NCI-H510A (cell line): ENCODE data around the gene SV2C.
"Not testable (repeated sequence)": the region's sequence is repeated elsewhere in the genome, so short reads cannot be mapped to it uniquely, and the experiment has no call there.

Experiments
- DNase-seq: peaks from one replicate; lab custom pipeline; 2025; lab: John Stamatoyannopoulos, UW

Gene SV2C

GRCh38 chr5:76199336-76200318, 116.4 kb downstream of the SV2C start:
- DNase-seq, result no peak

DNA sequence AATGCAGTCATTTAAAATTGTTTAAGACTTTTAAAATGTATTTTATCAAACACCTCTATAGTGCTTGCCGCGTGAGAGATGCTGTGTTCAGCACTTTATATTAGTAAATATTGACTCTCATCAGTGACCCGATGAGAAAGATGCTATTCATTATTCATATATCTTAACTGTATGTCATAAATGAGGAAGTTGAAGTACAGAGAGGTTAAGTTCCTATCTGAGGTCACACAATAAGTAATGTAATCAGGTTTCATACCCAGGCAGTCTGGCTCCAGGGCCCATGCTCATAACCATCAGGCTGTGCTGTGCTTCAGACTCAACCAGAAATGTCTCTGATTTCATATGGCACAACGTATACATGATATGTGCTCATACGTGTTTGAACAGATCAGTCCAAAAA, 119.0 kb downstream of the SV2C start:
- DNase-seq, result no peak

GRCh38 chr5:76204191-76204590, 121.0 kb downstream of the SV2C start:
- no peak for DNase-seq

GRCh38 chr5:76204713-76205112, 121.5 kb downstream of the SV2C start:
- no peak for DNase-seq

- no peak for DNase-seq
Measured at GRCh38 chr5:76207120-76207519, 123.9 kb downstream of the SV2C start.

GRCh38 chr5:76209297-76209696, 126.1 kb downstream of the SV2C start:
- DNase-seq, result no peak

GRCh38 chr5:76210946-76211345, 127.8 kb downstream of the SV2C start:
- no peak for DNase-seq

GRCh38 chr5:76213858-76214257, 130.7 kb downstream of the SV2C start:
- no peak for DNase-seq

- no peak for DNase-seq
Measured at GRCh38 chr5:76216748-76217147, 133.6 kb downstream of the SV2C start.

DNA sequence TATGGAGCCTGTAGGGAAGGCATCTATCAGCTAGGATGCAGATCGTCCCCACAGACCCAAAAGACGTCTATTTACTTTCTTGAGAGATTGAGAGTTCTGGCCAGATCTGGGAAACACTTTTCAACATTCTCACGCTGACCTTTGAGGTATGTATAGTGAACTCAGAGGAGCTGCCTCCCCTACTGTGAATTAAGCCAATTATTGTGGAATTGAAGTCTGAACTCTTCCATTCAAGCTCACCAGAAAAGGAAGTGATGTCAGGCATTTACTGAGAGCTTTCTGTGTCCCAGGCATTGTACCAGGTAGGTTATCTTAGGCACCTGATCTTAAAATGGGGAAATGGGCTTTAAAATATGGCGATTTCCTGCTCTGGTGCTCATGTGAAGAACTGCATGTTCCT, 136.5 kb downstream of the SV2C start:
- DNase-seq, result no peak

DNA sequence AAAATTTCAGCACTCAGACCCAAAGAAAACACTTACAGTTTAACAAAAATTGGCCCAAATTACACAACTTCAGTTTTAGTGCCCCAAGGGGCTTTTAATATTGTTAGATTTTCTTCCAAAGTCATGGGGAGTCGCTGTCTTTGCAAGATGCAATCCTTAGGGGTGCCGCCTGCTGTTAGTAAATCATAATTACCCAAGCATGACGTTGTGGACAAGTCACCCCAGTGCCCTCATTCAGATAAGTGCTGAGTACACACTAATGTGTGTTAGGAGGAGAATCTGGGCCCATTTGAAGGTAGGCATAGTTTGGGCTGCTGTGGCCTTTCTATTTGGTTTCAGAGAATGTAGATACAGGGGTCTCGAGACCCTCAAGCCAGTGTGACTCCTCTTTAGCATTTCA, 138.1 kb downstream of the SV2C start:
- no peak for DNase-seq

DNA sequence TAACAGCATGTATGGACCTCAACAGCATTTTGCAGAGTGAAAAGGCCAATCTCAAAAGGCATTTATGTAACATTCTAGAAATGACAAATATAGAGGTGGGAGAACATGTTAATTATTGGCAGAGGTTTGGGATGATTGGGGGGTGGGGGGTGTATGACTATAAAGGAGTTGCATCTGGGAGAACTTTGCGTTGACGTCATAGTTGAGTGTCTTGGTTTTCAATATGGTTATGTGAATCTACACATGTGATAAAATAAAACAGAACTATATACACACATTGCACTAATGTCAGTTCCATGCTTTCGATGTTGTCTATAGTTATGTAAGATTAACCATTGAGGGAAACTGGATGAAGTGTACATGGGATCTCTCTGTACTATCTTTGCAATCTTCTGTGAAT, 139.1 kb downstream of the SV2C start:
- DNase-seq, result no peak

- DNase-seq, result no peak
Measured at GRCh38 chr5:76223696-76224095, 140.5 kb downstream of the SV2C start.

- no peak for DNase-seq
Measured at GRCh38 chr5:76224898-76225297, 141.7 kb downstream of the SV2C start.

DNA sequence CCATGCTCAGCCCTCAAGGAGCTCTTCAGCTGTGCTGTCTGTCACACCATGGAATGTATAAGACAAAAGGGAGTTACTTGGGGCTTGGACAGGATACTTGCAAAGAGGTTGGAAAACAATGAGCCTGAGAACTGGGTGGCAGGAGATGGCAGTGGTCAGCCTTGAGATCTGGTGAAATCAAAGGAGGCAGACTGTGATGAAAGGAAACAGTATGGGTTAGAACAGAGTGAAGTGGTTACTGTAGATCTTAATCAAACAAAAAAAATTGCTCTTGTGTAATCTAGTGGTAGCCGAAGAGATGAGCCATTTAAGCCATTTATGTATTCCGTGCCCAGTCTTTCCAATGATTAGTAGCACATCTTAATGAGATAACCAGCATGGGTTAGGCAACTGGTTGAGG, 142.2 kb downstream of the SV2C start:
- no peak for DNase-seq

GRCh38 chr5:76229900-76230299, 146.7 kb downstream of the SV2C start:
- no peak for DNase-seq

GRCh38 chr5:76230711-76231285, 147.6 kb downstream of the SV2C start:
- no peak for DNase-seq

GRCh38 chr5:76234665-76235064, 151.5 kb downstream of the SV2C start:
- DNase-seq, result no peak

- DNase-seq, result no peak
Measured at GRCh38 chr5:76236684-76237083, 153.5 kb downstream of the SV2C start.

DNA sequence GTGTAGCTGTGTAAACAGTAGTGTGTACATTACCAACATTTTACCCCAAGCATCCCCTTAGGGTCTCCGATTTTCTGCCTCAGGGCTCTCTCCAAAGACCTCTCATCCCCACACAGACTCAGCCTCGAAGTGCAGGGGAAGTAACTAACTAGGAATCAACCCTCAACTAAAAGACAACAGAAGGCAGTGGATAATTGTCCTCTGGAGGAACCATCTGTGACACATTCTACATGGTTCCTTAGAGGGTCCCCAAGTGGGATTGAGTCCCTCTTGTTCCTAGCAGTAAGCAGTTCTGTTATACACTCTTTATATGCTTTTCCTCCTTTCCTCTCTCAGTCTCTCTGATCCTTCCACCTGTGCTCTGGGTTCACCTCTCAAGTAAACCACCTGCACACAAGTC, 157.2 kb downstream of the SV2C start:
- DNase-seq, result no peak

GRCh38 chr5:76242155-76242554, 159.0 kb downstream of the SV2C start:
- not testable (repeated sequence) for DNase-seq

DNA sequence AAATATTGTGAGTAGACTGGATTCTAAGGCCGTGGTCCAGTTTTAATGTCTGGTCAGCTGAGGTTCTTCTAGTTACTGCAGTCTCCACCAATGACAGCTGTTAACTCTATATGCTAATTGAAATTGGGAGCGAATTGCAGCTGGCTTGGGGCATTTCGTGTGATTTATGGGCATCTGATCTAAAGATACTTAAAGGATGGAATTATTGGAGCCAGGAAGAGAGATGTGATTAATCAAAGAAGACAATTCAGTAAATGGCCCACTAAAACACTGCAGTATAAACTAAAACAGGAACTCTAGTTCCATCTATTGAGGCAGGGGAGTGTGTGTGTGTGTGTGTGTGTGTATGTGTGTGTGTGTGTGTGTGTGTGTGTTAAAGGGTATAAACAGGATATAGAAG, 162.4 kb downstream of the SV2C start:
- DNase-seq, result no peak

DNA sequence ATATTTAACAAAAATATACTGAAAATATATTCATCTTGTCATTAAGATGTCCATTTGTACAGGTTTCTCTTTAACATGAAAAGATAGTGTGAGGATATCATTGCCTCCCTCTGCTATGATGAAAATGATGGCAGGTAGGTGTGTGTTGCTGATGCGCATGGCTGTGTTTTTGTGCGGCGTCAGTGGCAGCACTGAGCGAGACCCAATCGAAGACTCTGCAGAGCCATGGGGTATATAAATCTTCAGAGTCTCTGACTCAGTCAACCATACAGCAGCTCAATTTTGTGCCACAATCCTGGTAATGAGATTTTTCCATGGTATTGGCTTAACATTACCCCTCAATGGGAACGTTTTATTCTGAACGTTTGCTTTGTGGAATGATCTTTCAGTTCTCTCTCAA, 166.4 kb downstream of the SV2C start:
- no peak for DNase-seq

- DNase-seq, result no peak
Measured at GRCh38 chr5:76250463-76250862, 167.3 kb downstream of the SV2C start.
